GM06990 (cell line): ENCODE measurements around the gene RASSF5.

Source experiments
- DNase-seq: peaks from one replicate; pipeline ENCODE4 v3.0.0-alpha.2; 2011; ENCODE audit not compliant: insufficient read length; ENCODE audit errors: extremely low read depth
- H3K27me3 ChIP-seq: replicated peaks from 2 replicates; pipeline ENCODE4 v1.6.0; 2011; ENCODE audit warnings: low read length; ENCODE audit not compliant: control insufficient read depth, insufficient read depth
- H3K36me3 ChIP-seq: 2 replicates; pipeline ENCODE4 v1.5.1; 2011; ENCODE audit warnings: low read length; ENCODE audit not compliant: control insufficient read depth, insufficient read depth
- H3K4me3 ChIP-seq: replicated peaks from 2 replicates; pipeline ENCODE4 v1.5.1; 2011; ENCODE audit warnings: low read depth, mild to moderate bottlenecking, control low read depth, low read length
- CTCF ChIP-seq: IDR thresholded peaks from 2 replicates; pipeline ENCODE4 v1.5.1; 2011; ENCODE audit warnings: low read length, control low read depth, mild to moderate bottlenecking, inconsistent platforms; ENCODE audit not compliant: insufficient read depth, poor library complexity, severe bottlenecking

Gene RASSF5

GRCh38 chr1:206568256-206568655 is 60.9 kb downstream of the RASSF5 start:
- TF ChIP-seq CTCF: no peak
- DNase-seq: no peak
- Histone ChIP-seq H3K27me3 (no peaks in the 10 kb centered on the region), H3K36me3 (peaks cover 47% of the 10 kb centered on the region), H3K4me3 (no peak overlapping the region)

- H3K4me3 ChIP-seq: no peak overlapping the region
- no peak for TF ChIP-seq CTCF
- DNase-seq: no peak
- peaks cover 47% of the 10 kb centered on the region for H3K36me3 ChIP-seq
- no peaks in the 10 kb centered on the region for H3K27me3 ChIP-seq
Measured at GRCh38 chr1:206568779-206569352, 61.5 kb downstream of the RASSF5 start.

GRCh38 chr1:206569556-206569955 is 62.2 kb downstream of the RASSF5 start:
- Histone ChIP-seq H3K27me3 (no peaks in the 10 kb centered on the region), H3K36me3 (peaks cover 41% of the 10 kb centered on the region), H3K4me3 (no peak overlapping the region)
- TF ChIP-seq CTCF: no peak
- no peak for DNase-seq

GRCh38 chr1:206570529-206570928 is 63.2 kb downstream of the RASSF5 start:
- Histone ChIP-seq H3K27me3 (no peaks in the 10 kb centered on the region), H3K4me3 (no peak overlapping the region), H3K36me3 (peaks cover 38% of the 10 kb centered on the region)
- DNase-seq: no peak
- TF ChIP-seq CTCF: no peak

- no peak for DNase-seq
- Histone ChIP-seq H3K36me3 (peaks cover 24% of the 10 kb centered on the region), H3K27me3 (no peaks in the 10 kb centered on the region), H3K4me3 (no peak overlapping the region)
- no peak for TF ChIP-seq CTCF
Measured at GRCh38 chr1:206572835-206573234, 65.5 kb downstream of the RASSF5 start.

- DNase-seq: no peak
- Histone ChIP-seq H3K36me3 (peaks cover 20% of the 10 kb centered on the region), H3K4me3 (no peak overlapping the region), H3K27me3 (no peaks in the 10 kb centered on the region)
- no peak for TF ChIP-seq CTCF
Measured at GRCh38 chr1:206573319-206573718, 66.0 kb downstream of the RASSF5 start.
